Activated effector memory CD4-positive, alpha-beta T cell treated with anti-CD3 and anti-CD28 coated beads, Interleukin-2, amount 50 U/mL, for 16 hours (primary cell): Measurements from ENCODE around the gene ZNF324.
A peak's percentile ranks its signal among the peaks of the same experiment; 100 is the strongest.
"Not testable (repeated sequence)": the region's sequence is repeated elsewhere in the genome, so short reads cannot be mapped to it uniquely, and the experiment has no call there.

Experiments used
- DNase-seq: peaks from one replicate; pipeline ENCODE4 v3.0.0-alpha.2; 2020

The ZNF324 gene

GRCh38 chr19:58507602-58508223 is 40.8 kb downstream of the ZNF324 start:
- not testable (repeated sequence) for DNase-seq

GRCh38 chr19:58509731-58510083 is 42.8 kb downstream of the ZNF324 start:
- DNase-seq: no peak

GRCh38 chr19:58510084-58510862 is 43.4 kb downstream of the ZNF324 start:
- DNase-seq: no peak

GRCh38 chr19:58511353-58512208 is 44.7 kb downstream of the ZNF324 start, which contains the start of gene SLC27A5:
Gene SLC27A5, minus strand, starts transcription at chr19:58511992. Its CDS starts 37 bp downstream, at chr19:58511955.
- no peak for DNase-seq

- no peak for DNase-seq
Observed at GRCh38 chr19:58513213-58513693, 46.4 kb downstream of the ZNF324 start.

GRCh38 chr19:58513694-58514563 is 47.0 kb downstream of the ZNF324 start:
- peak; percentile 97 for DNase-seq

- DNase-seq: no peak
Observed at GRCh38 chr19:58514564-58515022, 47.7 kb downstream of the ZNF324 start.

GRCh38 chr19:58515259-58515658 is 48.4 kb downstream of the ZNF324 start:
- DNase-seq: no peak

- DNase-seq: no peak
Observed at GRCh38 chr19:58516246-58516836, 49.5 kb downstream of the ZNF324 start.

- no peak for DNase-seq
Observed at GRCh38 chr19:58516964-58517833, 50.3 kb downstream of the ZNF324 start.

- no peak for DNase-seq
Observed at GRCh38 chr19:58518256-58519086, 51.6 kb downstream of the ZNF324 start.

- peak; percentile 79 for DNase-seq
Observed at GRCh38 chr19:58519087-58519354, 52.1 kb downstream of the ZNF324 start.

- peak; percentile 95 for DNase-seq
Observed at GRCh38 chr19:58519355-58520256, 52.7 kb downstream of the ZNF324 start, which contains the start of gene ZBTB45. Gene ZBTB45, minus strand, starts transcription at chr19:58519810. Its CDS starts 2,137 bp downstream, at chr19:58517673.

- no peak for DNase-seq
Observed at GRCh38 chr19:58520257-58520599, 53.3 kb downstream of the ZNF324 start.

- no peak for DNase-seq
Observed at GRCh38 chr19:58521651-58522050, 54.8 kb downstream of the ZNF324 start.

- no peak for DNase-seq
Observed at GRCh38 chr19:58522709-58523108, 55.8 kb downstream of the ZNF324 start.
